Measurements from ENCODE around the gene SLC26A8.
A peak's percentile ranks its signal among the peaks of the same experiment; 100 is the strongest.
"Not testable (repeated sequence)": the region's sequence is repeated elsewhere in the genome, so short reads cannot be mapped to it uniquely, and the experiment has no call there.

The SLC26A8 gene

GRCh38 chr6:35933844-35934243 lies 90.6 kb downstream of the SLC26A8 start:
- no peak overlapping the region for H3K27ac Mint-ChIP-seq

GRCh38 chr6:35931873-35932272 lies 92.6 kb downstream of the SLC26A8 start:
- H3K27me3 Mint-ChIP-seq; H3K9me3 Mint-ChIP-seq; H3K36me3 Mint-ChIP-seq; DNase-seq (ENCODE audit: low spot score in 2 of 2); H3K27ac Mint-ChIP-seq; H3K4me1 Mint-ChIP-seq; ATAC-seq (ENCODE audit: low read depth); H3K4me3 Mint-ChIP-seq: not testable (repeated sequence)

More at GRCh38 chr6:35933844-35934243, 90.6 kb downstream of the SLC26A8 start:
- no peak for ATAC-seq (ENCODE audit: low read depth)
- DNase-seq (ENCODE audit: low spot score in 2 of 2) = no peak
- H3K36me3 Mint-ChIP-seq = no peaks in the 10 kb centered on the region
- no peaks in the 10 kb centered on the region for H3K27me3 Mint-ChIP-seq
- H3K4me3 Mint-ChIP-seq = no peak overlapping the region
- peaks cover 3% of the 10 kb centered on the region for H3K9me3 Mint-ChIP-seq
- no peaks in the 10 kb centered on the region for H3K4me1 Mint-ChIP-seq

GRCh38 chr6:35931120-35931561 lies 93.3 kb downstream of the SLC26A8 start:
- Mint-ChIP-seq H3K4me1 (no peaks in the 10 kb centered on the region), H3K9me3 (no peaks in the 10 kb centered on the region), H3K27ac (no peak overlapping the region), H3K27me3 (no peaks in the 10 kb centered on the region), H3K36me3 (no peaks in the 10 kb centered on the region), H3K4me3 (no peak overlapping the region)
- ATAC-seq (ENCODE audit: low read depth) (no peak), DNase-seq (ENCODE audit: low spot score in 2 of 2) (no peak)

- Mint-ChIP-seq H3K4me3 (no peak overlapping the region), H3K27me3 (no peaks in the 10 kb centered on the region), H3K4me1 (no peaks in the 10 kb centered on the region), H3K27ac (no peak overlapping the region), H3K36me3 (no peaks in the 10 kb centered on the region), H3K9me3 (no peaks in the 10 kb centered on the region)
- ATAC-seq (ENCODE audit: low read depth) (no peak), DNase-seq (ENCODE audit: low spot score in 2 of 2) (no peak)
Observed at GRCh38 chr6:35929601-35930000, 94.8 kb downstream of the SLC26A8 start.

GRCh38 chr6:35926509-35927215 lies 97.8 kb downstream of the SLC26A8 start:
- ATAC-seq (ENCODE audit: low read depth) = no peak
- H3K27me3 Mint-ChIP-seq = no peaks in the 10 kb centered on the region
- H3K36me3 Mint-ChIP-seq = no peaks in the 10 kb centered on the region
- peaks cover 5% of the 10 kb centered on the region for H3K4me1 Mint-ChIP-seq
- H3K27ac Mint-ChIP-seq = no peak overlapping the region
- no peak overlapping the region for H3K4me3 Mint-ChIP-seq
- DNase-seq (ENCODE audit: low spot score in 2 of 2) = no peak
- no peaks in the 10 kb centered on the region for H3K9me3 Mint-ChIP-seq

- Mint-ChIP-seq H3K4me1 (peaks cover 5% of the 10 kb centered on the region), H3K4me3 (no peak overlapping the region), H3K36me3 (no peaks in the 10 kb centered on the region), H3K9me3 (no peaks in the 10 kb centered on the region), H3K27me3 (no peaks in the 10 kb centered on the region), H3K27ac (no peak overlapping the region)
- ATAC-seq (ENCODE audit: low read depth) = no peak
- DNase-seq (ENCODE audit: low spot score in 2 of 2) = no peak
Observed at GRCh38 chr6:35925961-35926360, 98.5 kb downstream of the SLC26A8 start.

GRCh38 chr6:35924146-35924545 lies 100.3 kb downstream of the SLC26A8 start:
- Mint-ChIP-seq H3K36me3 (no peaks in the 10 kb centered on the region), H3K4me3 (no peak overlapping the region), H3K9me3 (no peaks in the 10 kb centered on the region), H3K27me3 (no peaks in the 10 kb centered on the region), H3K27ac (no peak overlapping the region), H3K4me1 (peaks cover 14% of the 10 kb centered on the region)
- DNase-seq (ENCODE audit: low spot score in 2 of 2) (no peak), ATAC-seq (ENCODE audit: low read depth) (no peak)

GRCh38 chr6:35922139-35922554 lies 102.3 kb downstream of the SLC26A8 start:
- Mint-ChIP-seq H3K27ac (no peak overlapping the region), H3K4me3 (peak overlapping the region; percentile 21)

GRCh38 chr6:35920793-35921732 lies 103.4 kb downstream of the SLC26A8 start, which contains the start of gene SRPK1:
TSS of gene SRPK1 (minus strand) at chr6:35921098. CDS start at chr6:35921056, 42 bp downstream.
- Mint-ChIP-seq H3K4me1 (peaks cover 28% of the 10 kb centered on the region), H3K36me3 (peaks cover 2% of the 10 kb centered on the region), H3K27ac (peak within 1 kb of the TSS; percentile 84), H3K9me3 (no peaks in the 10 kb centered on the region), H3K4me3 (peak within 1 kb of the TSS; percentile 90), H3K27me3 (no peaks in the 10 kb centered on the region)
- peak; percentile 86 for ATAC-seq (ENCODE audit: low read depth)
- DNase-seq (ENCODE audit: low spot score in 2 of 2) = peak; percentile 74 to 75

More at GRCh38 chr6:35922139-35922554, 102.3 kb downstream of the SLC26A8 start:
- H3K9me3 Mint-ChIP-seq = no peaks in the 10 kb centered on the region
- H3K36me3 Mint-ChIP-seq = peaks cover 2% of the 10 kb centered on the region
- ATAC-seq (ENCODE audit: low read depth) = no peak
- H3K4me1 Mint-ChIP-seq = peaks cover 25% of the 10 kb centered on the region
- H3K27me3 Mint-ChIP-seq = no peaks in the 10 kb centered on the region
- DNase-seq (ENCODE audit: low spot score in 2 of 2) = no peak

GRCh38 chr6:35919827-35920751 lies 104.4 kb downstream of the SLC26A8 start:
- DNase-seq (ENCODE audit: low spot score in 2 of 2) (peak; percentile 7 to 21), ATAC-seq (ENCODE audit: low read depth) (peak; percentile 50)
- H3K27me3 Mint-ChIP-seq = no peaks in the 10 kb centered on the region
- peak overlapping the region; percentile 90 for H3K4me3 Mint-ChIP-seq
- no peaks in the 10 kb centered on the region for H3K9me3 Mint-ChIP-seq
- peaks cover 2% of the 10 kb centered on the region for H3K36me3 Mint-ChIP-seq
- peak overlapping the region; percentile 84 for H3K27ac Mint-ChIP-seq
- peaks cover 28% of the 10 kb centered on the region for H3K4me1 Mint-ChIP-seq

GRCh38 chr6:35919085-35919826 lies 105.2 kb downstream of the SLC26A8 start:
- peak; percentile 3 for ATAC-seq (ENCODE audit: low read depth)
- Mint-ChIP-seq H3K4me3 (peak overlapping the region; percentile 90), H3K4me1 (peaks cover 30% of the 10 kb centered on the region), H3K36me3 (peaks cover 4% of the 10 kb centered on the region), H3K9me3 (no peaks in the 10 kb centered on the region), H3K27me3 (no peaks in the 10 kb centered on the region), H3K27ac (peak overlapping the region; percentile 84)
- DNase-seq (ENCODE audit: low spot score in 2 of 2) = no peak

GRCh38 chr6:35916893-35917292 lies 107.5 kb downstream of the SLC26A8 start:
- not testable (repeated sequence) for H3K27ac Mint-ChIP-seq, H3K4me3 Mint-ChIP-seq
- H3K36me3 Mint-ChIP-seq = peaks cover 13% of the 10 kb centered on the region

GRCh38 chr6:35916056-35916455 lies 108.4 kb downstream of the SLC26A8 start:
- no peak overlapping the region for H3K4me3 Mint-ChIP-seq
- peaks cover 15% of the 10 kb centered on the region for H3K36me3 Mint-ChIP-seq
- DNase-seq (ENCODE audit: low spot score in 2 of 2) = no peak
- H3K9me3 Mint-ChIP-seq = peaks cover 1% of the 10 kb centered on the region
- H3K4me1 Mint-ChIP-seq = peaks cover 25% of the 10 kb centered on the region
- no peak overlapping the region for H3K27ac Mint-ChIP-seq
- no peak for ATAC-seq (ENCODE audit: low read depth)
- H3K27me3 Mint-ChIP-seq = no peaks in the 10 kb centered on the region

More at GRCh38 chr6:35916893-35917292, 107.5 kb downstream of the SLC26A8 start:
- not testable (repeated sequence) for DNase-seq (ENCODE audit: low spot score in 2 of 2); H3K27me3 Mint-ChIP-seq; H3K9me3 Mint-ChIP-seq; ATAC-seq (ENCODE audit: low read depth)
- H3K4me1 Mint-ChIP-seq = peaks cover 25% of the 10 kb centered on the region

Measured in memory B cell (primary cell).